ENCODE results near the gene GNG14.
"Not testable (repeated sequence)": the region's sequence is repeated elsewhere in the genome, so short reads cannot be mapped to it uniquely, and the experiment has no call there.

Gene GNG14

DNA sequence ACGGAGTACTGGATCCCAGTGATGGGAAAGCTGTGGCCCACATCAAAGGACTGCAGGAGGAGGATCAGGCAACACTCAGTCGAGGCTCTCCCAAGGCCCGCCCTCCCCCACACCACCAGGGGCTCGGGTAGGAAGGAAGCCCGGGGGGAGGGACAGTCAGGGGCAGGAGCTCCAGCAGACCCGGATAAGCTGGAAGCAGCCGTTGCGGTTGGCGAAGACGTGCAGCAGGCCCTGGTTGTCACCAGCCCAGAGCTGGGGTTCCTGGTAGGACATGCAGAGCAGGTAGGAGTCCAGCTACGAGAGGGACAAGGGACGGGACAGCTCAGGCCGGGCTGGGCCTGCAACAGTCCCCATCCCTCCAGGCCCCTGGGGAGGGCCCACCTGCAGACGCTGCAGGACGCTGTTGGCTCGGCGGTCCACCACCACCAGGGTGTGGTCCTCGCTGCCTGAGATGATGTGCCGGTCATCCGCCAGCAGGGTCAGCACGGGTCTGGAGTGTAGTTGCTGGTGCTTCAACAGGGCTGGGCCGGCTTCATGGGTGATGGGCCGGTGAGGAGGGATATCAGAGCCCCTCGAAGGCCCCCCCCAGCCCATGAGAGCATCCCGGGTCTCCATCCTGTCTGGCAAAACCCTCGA is 1.9 kb downstream of the GNG14 start:
- DNase-seq (ENCODE audit: low spot score), result no peak
- TF ChIP-seq, protein P1, sequence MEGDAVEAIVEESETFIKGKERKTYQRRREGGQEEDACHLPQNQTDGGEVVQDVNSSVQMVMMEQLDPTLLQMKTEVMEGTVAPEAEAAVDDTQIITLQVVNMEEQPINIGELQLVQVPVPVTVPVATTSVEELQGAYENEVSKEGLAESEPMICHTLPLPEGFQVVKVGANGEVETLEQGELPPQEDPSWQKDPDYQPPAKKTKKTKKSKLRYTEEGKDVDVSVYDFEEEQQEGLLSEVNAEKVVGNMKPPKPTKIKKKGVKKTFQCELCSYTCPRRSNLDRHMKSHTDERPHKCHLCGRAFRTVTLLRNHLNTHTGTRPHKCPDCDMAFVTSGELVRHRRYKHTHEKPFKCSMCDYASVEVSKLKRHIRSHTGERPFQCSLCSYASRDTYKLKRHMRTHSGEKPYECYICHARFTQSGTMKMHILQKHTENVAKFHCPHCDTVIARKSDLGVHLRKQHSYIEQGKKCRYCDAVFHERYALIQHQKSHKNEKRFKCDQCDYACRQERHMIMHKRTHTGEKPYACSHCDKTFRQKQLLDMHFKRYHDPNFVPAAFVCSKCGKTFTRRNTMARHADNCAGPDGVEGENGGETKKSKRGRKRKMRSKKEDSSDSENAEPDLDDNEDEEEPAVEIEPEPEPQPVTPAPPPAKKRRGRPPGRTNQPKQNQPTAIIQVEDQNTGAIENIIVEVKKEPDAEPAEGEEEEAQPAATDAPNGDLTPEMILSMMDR (IDR thresholded peaks at IDR 0.05; ENCODE audit: extremely low read depth, missing control alignments), result no peak

DNA sequence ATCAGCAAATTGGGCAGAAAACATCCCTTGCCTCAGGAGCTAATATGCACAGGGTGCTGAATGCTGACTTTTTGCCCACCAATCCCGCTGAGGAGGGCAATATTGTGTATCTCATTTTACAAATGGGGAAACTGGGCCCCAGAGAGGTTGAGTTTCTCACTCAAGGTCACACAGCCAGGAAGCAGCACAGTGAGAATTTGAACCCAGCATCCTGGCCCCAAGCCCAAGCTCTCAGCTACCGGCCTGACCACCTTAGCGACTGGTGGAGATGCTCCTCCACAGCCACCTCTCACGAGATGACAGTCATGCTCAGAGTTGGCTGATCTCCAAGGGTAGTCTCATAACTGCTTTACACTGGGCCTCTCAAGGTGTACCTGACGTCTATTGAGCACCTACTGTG is 5.2 kb downstream of the GNG14 start:
- TF ChIP-seq, protein P1 (IDR thresholded peaks at IDR 0.05; ENCODE audit: extremely low read depth, missing control alignments), result no peak

DNA sequence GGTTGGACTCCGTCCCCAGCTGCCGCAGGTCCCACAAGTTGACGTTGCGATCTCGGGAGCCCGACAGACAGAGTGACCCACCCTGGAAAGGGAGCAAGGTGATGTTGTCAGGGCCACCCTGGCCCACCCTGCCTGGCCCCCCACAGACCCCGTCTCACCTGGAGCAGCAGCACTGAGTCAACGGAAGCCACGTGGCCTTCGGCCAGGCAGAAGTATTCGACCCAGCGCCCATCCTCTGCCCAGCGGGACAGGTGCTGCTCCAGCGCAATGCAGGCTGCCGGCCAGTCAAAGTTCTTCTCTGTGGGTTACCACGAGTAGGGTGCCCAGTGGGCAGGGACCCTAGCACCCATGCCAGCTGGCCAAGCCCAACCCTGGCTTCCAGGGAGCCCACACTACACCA is 6.8 kb downstream of the GNG14 start:
- TF ChIP-seq, protein P1 (IDR thresholded peaks at IDR 0.05; ENCODE audit: extremely low read depth, missing control alignments), result no peak

More for the DNA sequence above, 5.2 kb downstream of the GNG14 start:
- DNase-seq (ENCODE audit: low spot score), result no peak

DNA sequence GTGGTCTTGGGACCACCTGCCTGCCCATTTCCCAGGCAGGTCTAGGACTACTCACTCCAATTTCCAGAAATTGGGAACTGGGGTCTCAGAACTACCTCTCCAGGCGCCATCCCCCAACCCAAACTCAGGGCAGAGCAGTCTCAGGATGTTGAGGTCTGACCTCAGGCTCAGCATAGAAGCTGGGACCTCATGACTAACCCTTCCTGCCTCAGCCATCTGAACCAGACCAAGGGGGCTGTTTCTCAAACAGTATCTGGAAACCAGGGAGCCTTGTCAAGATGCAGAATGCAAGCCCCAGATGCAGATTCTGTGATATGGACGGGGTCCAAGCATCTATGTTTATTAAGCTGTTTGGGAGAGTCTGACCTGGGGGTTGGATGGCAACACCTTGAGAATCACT is 7.3 kb downstream of the GNG14 start:
- TF ChIP-seq, protein P1 (IDR thresholded peaks at IDR 0.05; ENCODE audit: extremely low read depth, missing control alignments), result no peak
- DNase-seq (ENCODE audit: low spot score), result no peak

More for the DNA sequence above, 6.8 kb downstream of the GNG14 start:
- DNase-seq (ENCODE audit: low spot score), result no peak

DNA sequence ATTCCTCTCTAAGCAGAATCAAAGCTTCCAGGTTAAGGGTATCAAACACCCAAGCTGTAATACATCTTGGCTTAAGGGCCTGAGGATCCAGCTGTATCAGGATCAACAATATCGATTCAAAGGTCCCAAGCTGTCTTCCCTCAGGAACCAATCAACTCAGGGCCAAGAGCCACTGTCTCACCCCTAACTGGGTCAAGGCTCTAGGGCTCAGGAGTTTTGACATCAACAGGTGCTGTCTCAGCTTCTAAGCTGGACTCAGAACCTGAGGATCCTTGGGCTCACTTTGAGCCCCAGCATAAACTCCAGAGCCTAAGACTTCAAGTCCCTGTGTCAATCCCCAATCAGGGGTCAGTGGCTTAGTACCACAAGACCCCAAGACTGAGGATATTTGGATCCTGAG is 7.7 kb downstream of the GNG14 start:
- DNase-seq (ENCODE audit: low spot score), result no peak
- TF ChIP-seq, protein P1 (IDR thresholded peaks at IDR 0.05; ENCODE audit: extremely low read depth, missing control alignments), result no peak

- TF ChIP-seq, protein P1 (IDR thresholded peaks at IDR 0.05; ENCODE audit: extremely low read depth, missing control alignments), result no peak
- peak; percentile 48 for DNase-seq (ENCODE audit: low spot score)
Measured at GRCh38 chr19:12695997-12696365, 8.2 kb downstream of the GNG14 start.

DNA sequence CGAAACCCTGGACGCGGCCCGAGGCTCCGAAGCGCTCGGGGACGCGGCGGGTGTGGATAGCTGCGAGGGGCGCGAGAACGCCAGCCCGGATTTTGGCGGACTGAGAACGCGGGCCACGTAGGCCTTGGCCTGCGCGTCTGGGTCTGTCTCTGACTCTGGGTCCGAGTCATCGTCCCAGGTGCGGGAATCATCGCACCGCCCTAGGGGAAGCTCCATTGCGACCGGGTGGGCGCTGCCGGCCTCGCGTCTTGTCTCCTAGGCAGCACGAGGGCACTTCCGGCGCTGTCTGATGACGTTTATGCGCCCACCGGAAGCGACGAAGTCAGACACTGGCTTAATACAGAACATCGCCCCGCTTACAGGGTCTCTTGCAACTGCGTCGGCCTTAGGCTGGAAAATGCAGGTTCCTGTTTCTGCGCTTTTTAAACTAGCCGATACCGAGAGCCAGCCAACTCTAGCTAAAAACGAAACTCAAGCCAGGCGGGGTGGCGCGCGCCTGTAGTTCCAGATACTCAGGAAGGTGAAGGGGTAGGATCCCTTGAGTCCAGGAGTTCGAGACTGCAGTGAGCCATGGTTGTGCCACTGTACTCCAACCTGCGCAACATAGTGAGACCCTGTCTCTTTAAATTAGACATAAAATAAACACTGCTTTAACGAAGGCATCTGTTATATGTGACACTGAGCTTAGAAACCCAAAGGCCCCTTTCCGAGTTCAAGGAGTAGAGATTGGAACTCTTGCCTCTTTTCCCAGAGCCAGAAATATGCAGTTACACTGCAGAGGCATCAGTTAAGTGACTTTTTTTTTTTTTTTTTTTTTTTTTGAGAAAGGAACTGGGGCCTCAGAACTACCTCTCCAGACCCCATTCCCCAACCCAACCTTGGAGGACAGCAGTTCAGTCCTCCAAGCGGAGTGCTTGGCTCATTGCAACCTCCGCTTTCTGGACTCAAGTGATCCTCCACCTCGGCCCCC is 8.9 kb downstream of the GNG14 start, which contains the start of gene FBXW9:
FBXW9 (minus strand) TSS at position 266 of the 970 bp plus-strand sequence; CDS start at position 216, 50 bp downstream.
- TF ChIP-seq, protein P1 (IDR thresholded peaks at IDR 0.05; ENCODE audit: extremely low read depth, missing control alignments), result no peak
- peak; percentile 99 for DNase-seq (ENCODE audit: low spot score)

GRCh38 chr19:12697425-12697824 is 9.6 kb downstream of the GNG14 start:
- DNase-seq (ENCODE audit: low spot score), result not testable (repeated sequence)

Data from GM20000 (cell line).